Measurements from ENCODE around the gene PFN4. TPM values are rescaled to one million over a fixed set of nuclear protein-coding genes. Genes with fewer than 3 reads are reported as not detected.

The PFN4 gene
- total RNA-seq, 1 experiment from 2014 or later = not detected

DNA sequence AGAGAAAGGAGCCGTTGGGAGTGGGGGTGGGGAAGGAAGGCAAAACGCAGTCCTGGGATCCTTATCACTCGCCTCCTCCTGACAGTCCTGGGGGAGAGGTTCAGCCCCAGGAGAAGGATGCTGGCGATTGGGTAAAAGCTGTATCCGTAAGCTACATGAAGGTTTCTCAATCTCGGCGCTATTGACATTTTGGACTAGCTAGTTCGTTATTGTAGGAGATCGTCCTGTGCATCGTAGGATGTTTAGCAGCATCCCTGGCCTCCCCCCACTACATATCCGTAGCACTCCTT, 38.0 kb downstream of the PFN4 start:
- Mint-ChIP-seq H3K27me3 (ENCODE audit: low read depth) (no peaks in the 10 kb centered on the region), H3K36me3 (peaks cover 24% of the 10 kb centered on the region), H3K4me1 (peaks cover 20% of the 10 kb centered on the region), H3K27ac (peak overlapping the region; percentile 94), H3K4me3 (peak overlapping the region; percentile 89), H3K9me3 (no peaks in the 10 kb centered on the region)
- CTCF ChIA-PET = interaction anchor here (0.6 to 3.4 kb wide), 16 partner anchors 9 to 742 kb away, joined by 3 to 64 read pairs (median 10); partner anchors contain the start of genes ATAD2B, FAM228B, PFN4 and SF3B6
- ATAC-seq = no peak
- POLR2A ChIA-PET = interaction anchor here (1.9 to 3.0 kb wide), 4 partner anchors 9 to 159 kb away, joined by 12 to 30 read pairs (median 14); partner anchors contain the start of genes ATAD2B, FAM228B, SF3B6 and WDCP
- no peak for DNase-seq (ENCODE audit: low spot score)
- TF ChIP-seq MYBL2 (CRISPR knock-in tag; IDR thresholded peaks at IDR 0.05) (no peak), CREB1 (CRISPR knock-in tag; IDR thresholded peaks at IDR 0.05) (no peak), NR1H2 (CRISPR knock-in tag; IDR thresholded peaks at IDR 0.05) (no peak), NR3C1 (CRISPR knock-in tag; conservative IDR thresholded peaks at IDR 0.05; ENCODE audit: low read depth) (no peak)

DNA sequence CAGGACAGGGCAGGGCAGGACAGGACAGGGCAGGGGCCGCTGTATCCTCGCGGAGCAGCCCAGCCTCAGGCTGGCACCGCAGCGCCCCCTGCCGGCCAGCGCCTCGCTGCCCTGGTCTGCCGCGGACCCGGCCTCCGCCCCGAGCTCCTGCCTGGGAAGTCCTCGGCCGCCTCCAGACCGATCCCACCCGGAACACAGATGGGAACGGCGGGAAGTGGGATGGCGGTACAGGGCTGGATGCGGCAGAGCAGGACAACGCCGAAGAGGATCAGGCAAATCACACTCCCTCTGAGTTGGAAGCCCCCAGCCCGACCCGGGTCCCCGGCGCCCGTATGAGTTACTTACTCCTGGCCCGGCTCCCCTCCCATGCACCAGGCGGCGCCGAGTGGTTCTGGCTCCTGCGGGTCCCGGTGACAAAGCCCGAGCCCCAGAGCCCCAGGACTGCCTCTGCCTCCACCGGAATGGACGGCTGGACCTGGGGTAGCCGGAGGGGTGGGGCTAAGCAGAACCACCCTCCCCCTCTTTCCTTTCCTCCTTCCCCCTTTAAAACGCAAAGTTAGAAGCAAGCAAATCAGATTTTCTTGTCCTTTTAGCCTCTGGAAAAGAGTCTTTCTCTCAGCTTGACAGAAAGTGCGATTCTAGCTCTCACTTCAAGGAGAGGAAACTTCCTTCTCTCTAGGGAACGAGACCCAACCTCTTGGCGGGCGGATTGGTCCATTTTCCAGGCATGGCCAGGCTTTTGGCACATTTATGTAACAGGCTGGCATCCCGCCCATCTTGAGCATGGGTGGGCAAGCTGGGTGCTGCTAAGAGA, 38.5 kb downstream of the PFN4 start, which contains the start of gene TP53I3:
TP53I3 (minus strand) TSS at position 449 of the 814 bp plus-strand sequence. CDS start 508 bp downstream, outside the sequence.
- Mint-ChIP-seq H3K27ac (peak within 1 kb of the TSS; percentile 98), H3K4me1 (peaks cover 20% of the 10 kb centered on the region), H3K36me3 (peaks cover 30% of the 10 kb centered on the region), H3K9me3 (no peaks in the 10 kb centered on the region), H3K27me3 (ENCODE audit: low read depth) (no peaks in the 10 kb centered on the region), H3K4me3 (peak within 1 kb of the TSS; percentile 89)
- ChIA-PET POLR2A (interaction anchor here (1.0 to 3.0 kb wide), 12 partner anchors 8 to 325 kb away, joined by 3 to 30 read pairs (median 5); partner anchors contain the start of genes ATAD2B, FAM228B, SF3B6 and WDCP), CTCF (interaction anchor here (0.5 to 3.4 kb wide), 48 partner anchors 8 to 901 kb away, joined by 3 to 64 read pairs (median 5); partner anchors contain the start of genes ATAD2B, FAM228B, FKBP1B and PFN4)
- ATAC-seq = peak; percentile 85
- DNase-seq (ENCODE audit: low spot score) = peak; percentile 94
- TF ChIP-seq OVOL2 (CRISPR knock-in tag; IDR thresholded peaks at IDR 0.05; ENCODE audit: borderline replicate concordance) (peak; percentile 24; the same call in 1 of the 2 replicates), CTCF (IDR thresholded peaks at IDR 0.05) (peak; percentile 96), GRHL2 (CRISPR knock-in tag; IDR thresholded peaks at IDR 0.05; ENCODE audit: insufficient replicate concordance, severe bottlenecking) (no peak), ZNF416 (CRISPR knock-in tag; IDR thresholded peaks at IDR 0.05) (peak; percentile 68; the same call in 1 of the 2 replicates), USF2 (CRISPR knock-in tag; IDR thresholded peaks at IDR 0.05) (0 out of 2 replicates have a peak, but pooled peaks have one; percentile 9), NR1H2 (CRISPR knock-in tag; IDR thresholded peaks at IDR 0.05) (no peak), FOXP1 (CRISPR knock-in tag; IDR thresholded peaks at IDR 0.05; ENCODE audit: borderline replicate concordance) (0 out of 2 replicates have a peak, but pooled peaks have one; percentile 39), KAT7 (CRISPR knock-in tag; IDR thresholded peaks at IDR 0.05; ENCODE audit: borderline replicate concordance) (0 out of 2 replicates have a peak, but pooled peaks have one; percentile 29), USF1 (CRISPR knock-in tag; IDR thresholded peaks at IDR 0.05) (0 out of 2 replicates have a peak, but pooled peaks have one; percentile 40), HMGA2 (CRISPR knock-in tag; IDR thresholded peaks at IDR 0.05) (no peak), HMGXB4 (CRISPR knock-in tag; IDR thresholded peaks at IDR 0.05) (peak; percentile 100), MYBL2 (CRISPR knock-in tag; IDR thresholded peaks at IDR 0.05) (peak; percentile 83; the same call in 1 of the 2 replicates), CREM (CRISPR knock-in tag; IDR thresholded peaks at IDR 0.05) (peak; percentile 45; the same call in 1 of the 2 replicates), GABPB1 (CRISPR knock-in tag; IDR thresholded peaks at IDR 0.05) (0 out of 2 replicates have a peak, but pooled peaks have one; percentile 32), ETV6 (CRISPR knock-in tag; IDR thresholded peaks at IDR 0.05) (0 out of 2 replicates have a peak, but pooled peaks have one; percentile 51), ZNF232 (CRISPR knock-in tag; IDR thresholded peaks at IDR 0.05) (0 out of 2 replicates have a peak, but pooled peaks have one; percentile 79), MAX (CRISPR knock-in tag; IDR thresholded peaks at IDR 0.05) (0 out of 2 replicates have a peak, but pooled peaks have one; percentile 3), TCF7 (CRISPR knock-in tag; IDR thresholded peaks at IDR 0.05; ENCODE audit: low read depth) (no peak), E2F1 (CRISPR knock-in tag; IDR thresholded peaks at IDR 0.05) (0 out of 2 replicates have a peak, but pooled peaks have one; percentile 36)
- TF ChIP-seq, protein P1, sequence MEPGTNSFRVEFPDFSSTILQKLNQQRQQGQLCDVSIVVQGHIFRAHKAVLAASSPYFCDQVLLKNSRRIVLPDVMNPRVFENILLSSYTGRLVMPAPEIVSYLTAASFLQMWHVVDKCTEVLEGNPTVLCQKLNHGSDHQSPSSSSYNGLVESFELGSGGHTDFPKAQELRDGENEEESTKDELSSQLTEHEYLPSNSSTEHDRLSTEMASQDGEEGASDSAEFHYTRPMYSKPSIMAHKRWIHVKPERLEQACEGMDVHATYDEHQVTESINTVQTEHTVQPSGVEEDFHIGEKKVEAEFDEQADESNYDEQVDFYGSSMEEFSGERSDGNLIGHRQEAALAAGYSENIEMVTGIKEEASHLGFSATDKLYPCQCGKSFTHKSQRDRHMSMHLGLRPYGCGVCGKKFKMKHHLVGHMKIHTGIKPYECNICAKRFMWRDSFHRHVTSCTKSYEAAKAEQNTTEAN (CRISPR knock-in tag; IDR thresholded peaks at IDR 0.05) = no peak; the same call in none of the 2 replicates
- TF ChIP-seq, protein P2, sequence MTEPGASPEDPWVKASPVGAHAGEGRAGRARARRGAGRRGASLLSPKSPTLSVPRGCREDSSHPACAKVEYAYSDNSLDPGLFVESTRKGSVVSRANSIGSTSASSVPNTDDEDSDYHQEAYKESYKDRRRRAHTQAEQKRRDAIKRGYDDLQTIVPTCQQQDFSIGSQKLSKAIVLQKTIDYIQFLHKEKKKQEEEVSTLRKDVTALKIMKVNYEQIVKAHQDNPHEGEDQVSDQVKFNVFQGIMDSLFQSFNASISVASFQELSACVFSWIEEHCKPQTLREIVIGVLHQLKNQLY (CRISPR knock-in tag; IDR thresholded peaks at IDR 0.05) = no peak
